Inflammatory macrophage treated with lipopolysaccharide for 4 hours (primary cell): ENCODE results near the gene TMPRSS6.

Experiments used
- DNase-seq: peaks from one replicate; pipeline ENCODE4 v3.0.0-alpha.2; 2020

Gene TMPRSS6

GRCh38 chr22:37063431-37064420, 45.8 kb downstream of the TMPRSS6 start:
- no peak for DNase-seq

GRCh38 chr22:37062702-37063381, 46.7 kb downstream of the TMPRSS6 start:
- no peak for DNase-seq

- no peak for DNase-seq
These were observed 47.2 kb downstream of the TMPRSS6 start for GRCh38 chr22:37062376-37062675.

GRCh38 chr22:37061611-37062375, 47.7 kb downstream of the TMPRSS6 start:
- no peak for DNase-seq

- DNase-seq, result no peak
These were observed 48.5 kb downstream of the TMPRSS6 start for GRCh38 chr22:37060801-37061610.

- DNase-seq, result no peak
These were observed 49.5 kb downstream of the TMPRSS6 start for GRCh38 chr22:37059876-37060449.

- DNase-seq, result no peak
These were observed 50.4 kb downstream of the TMPRSS6 start for GRCh38 chr22:37058917-37059701.

- DNase-seq, result no peak
These were observed 51.6 kb downstream of the TMPRSS6 start for GRCh38 chr22:37057796-37058510.

GRCh38 chr22:37057226-37057625, 52.3 kb downstream of the TMPRSS6 start:
- DNase-seq, result no peak

GRCh38 chr22:37056246-37056645, 53.3 kb downstream of the TMPRSS6 start:
- DNase-seq, result no peak

- DNase-seq, result no peak
These were observed 54.7 kb downstream of the TMPRSS6 start for GRCh38 chr22:37054600-37055365.

- DNase-seq, result no peak
These were observed 55.5 kb downstream of the TMPRSS6 start for GRCh38 chr22:37054056-37054395.

- DNase-seq, result peak; percentile 30
These were observed 56.0 kb downstream of the TMPRSS6 start for GRCh38 chr22:37053310-37054055.

- DNase-seq, result no peak
These were observed 56.9 kb downstream of the TMPRSS6 start for GRCh38 chr22:37052386-37053309.

GRCh38 chr22:37051391-37052385, 57.8 kb downstream of the TMPRSS6 start, which contains the start of gene KCTD17:
TSS of gene KCTD17 (plus strand) at chr22:37051742. CDS start at chr22:37051761, 19 bp downstream.
- peak; percentile 65 for DNase-seq

- DNase-seq, result no peak
These were observed 58.6 kb downstream of the TMPRSS6 start for GRCh38 chr22:37050913-37051312.

GRCh38 chr22:37049224-37049623, 60.3 kb downstream of the TMPRSS6 start:
- no peak for DNase-seq
